Testis (tissue), 3 donors: ENCODE data around the gene PTPRN2. TPM values are rescaled to one million over a fixed set of nuclear protein-coding genes. Genes with fewer than 3 reads are reported as not detected.
A peak's percentile ranks its signal among the peaks of the same experiment; 100 is the strongest.

Experiments used
- DNase-seq: peaks from one replicate; pipeline ENCODE4 v3.0.0-alpha.2; 2019
- H3K27ac ChIP-seq, 2 donors: fragments of 200-600 bp; sonication (generic); one replicate each; pipeline ENCODE4 v1.5.1; 2019
- H3K27me3 ChIP-seq: fragments of 200-600 bp; sonication (generic); one replicate; pipeline ENCODE4 v1.5.1; 2019
- H3K36me3 ChIP-seq: fragments of 200-600 bp; sonication (generic); one replicate; pipeline ENCODE4 v1.5.1; 2017; ENCODE audit warnings: low read depth; ENCODE audit errors: missing control alignments
- H3K4me1 ChIP-seq: fragments of 200-600 bp; sonication (generic); one replicate; pipeline ENCODE4 v1.5.1; 2019
- H3K4me3 ChIP-seq, 2 donors: fragments of 200-600 bp; sonication (generic); one replicate each; pipeline ENCODE4 v1.5.1; 2017 to 2019
- H3K9me3 ChIP-seq: fragments of 200-600 bp; sonication (generic); one replicate; pipeline ENCODE4 v1.5.1; 2017
- CTCF ChIP-seq, 3 experiments: fragments of 450-650 bp in 2 of 3; fragments of 200-600 bp in 1 of 3; sonication (generic) in 1 of 3; IDR thresholded peaks; one replicate each; pipeline ENCODE4 v1.5.1; 2016 to 2019; ENCODE audit warnings: antibody characterized with exemption in 3 of 3, mild to moderate bottlenecking in 2 of 3, moderate library complexity in 1 of 3
- POLR2A ChIP-seq: fragments of 450-650 bp; IDR thresholded peaks from one replicate; pipeline ENCODE4 v1.6.1; 2017; ENCODE audit warnings: antibody characterized with exemption, mild to moderate bottlenecking, moderate library complexity
- WGBS, 2 donors: methylation state at CpG; one replicate each; pipeline ENCODE4 v1.1.5; 2018; 5-methylcytosine and 5-hydroxymethylcytosine counted together
- intact Hi-C: fragments of 100-400 bp; cut with DNase I; formaldehyde crosslinking; loops from one replicate; pipeline ENCODE4 v1.15.1; 2023; ENCODE audit warnings: low total_unique reads
- polyA plus RNA-seq: library from polyadenylated mRNA; stranded (reverse); fragments of 350-450 nt; fragmentation: Illumina TruSeq; extraction: RNeasy Lipid Tissue Mini Kit (QIAGEN cat#74804); gene quantifications from one replicate; pipeline ENCODE4 v1.2.3, GENCODE V29; 2014; ENCODE audit warnings: low read depth, low replicate concordance; ENCODE audit not compliant: insufficient read depth
- total RNA-seq, 2 donors: library from RNA; depleted of rRNA; stranded (reverse); fragments of >200 nt; gene quantifications; one replicate each; pipeline ENCODE4 v1.2.3, GENCODE V29; 2016

PTPRN2 gene
- total and polyA plus RNA-seq, 3 donors from 2014 or later, result 9.3 to 10.8 (median 9.8) TPM

GRCh38 chr7:157517782-157518513, 1069.7 kb downstream of the PTPRN2 start:
- Histone ChIP-seq H3K9me3 (no peaks in the 10 kb centered on the region), H3K4me3 (no peak overlapping the region), H3K4me1 (no peaks in the 10 kb centered on the region), H3K27ac (no peak overlapping the region), H3K27me3 (no peaks in the 10 kb centered on the region), H3K36me3 (no peaks in the 10 kb centered on the region)
- WGBS, 2 donors, result 81 to 85% methylated on average over 5 to 10 of the region's 10 CpGs
- intact Hi-C loops, result no loop called here
- TF ChIP-seq POLR2A, result no peak
- TF ChIP-seq CTCF (IDR thresholded peaks at IDR 0.05), result no peak
- DNase-seq, result no peak

GRCh38 chr7:157516911-157517781, 1070.5 kb downstream of the PTPRN2 start:
- no peaks in the 10 kb centered on the region for H3K36me3 ChIP-seq
- no peak overlapping the region for H3K4me3 ChIP-seq
- no peaks in the 10 kb centered on the region for H3K27me3 ChIP-seq
- WGBS, 2 donors, result 89% methylated on average over 9 to 24 of the region's 25 CpGs
- no peak for TF ChIP-seq CTCF (IDR thresholded peaks at IDR 0.05)
- no peak for TF ChIP-seq POLR2A
- H3K4me1 ChIP-seq, result no peaks in the 10 kb centered on the region
- no peak overlapping the region for H3K27ac ChIP-seq
- peak; percentile 11 for DNase-seq
- intact Hi-C loops, result no loop called here
- no peaks in the 10 kb centered on the region for H3K9me3 ChIP-seq

GRCh38 chr7:157516311-157516710, 1071.3 kb downstream of the PTPRN2 start:
- Histone ChIP-seq H3K27ac (no peak overlapping the region), H3K27me3 (no peaks in the 10 kb centered on the region), H3K4me1 (no peaks in the 10 kb centered on the region), H3K9me3 (no peaks in the 10 kb centered on the region), H3K4me3 (no peak overlapping the region), H3K36me3 (no peaks in the 10 kb centered on the region)
- intact Hi-C loops, result no loop called here
- WGBS, 2 donors, result 88 to 92% methylated on average over 6 to 13 of the region's 13 CpGs
- no peak for DNase-seq
- TF ChIP-seq CTCF (IDR thresholded peaks at IDR 0.05) (no peak), POLR2A (no peak)

- H3K4me3 ChIP-seq, result no peak overlapping the region
- intact Hi-C loops, result no loop called here
- 55 to 71% methylated on average over 14 to 21 of the region's 21 CpGs for WGBS, 2 donors
- H3K4me1 ChIP-seq, result no peaks in the 10 kb centered on the region
- H3K27ac ChIP-seq, result no peak overlapping the region
- H3K36me3 ChIP-seq, result no peaks in the 10 kb centered on the region
- H3K27me3 ChIP-seq, result no peaks in the 10 kb centered on the region
- no peak for DNase-seq
- no peaks in the 10 kb centered on the region for H3K9me3 ChIP-seq
- TF ChIP-seq POLR2A, result no peak
- TF ChIP-seq CTCF (IDR thresholded peaks at IDR 0.05), result no peak
Measured at GRCh38 chr7:157515342-157516041, 1072.1 kb downstream of the PTPRN2 start.
